ENCODE data around the gene EVI2B. TPM values are rescaled to one million over a fixed set of nuclear protein-coding genes. Genes with fewer than 3 reads are reported as not detected.
"Not testable (repeated sequence)": the region's sequence is repeated elsewhere in the genome, so short reads cannot be mapped to it uniquely, and the experiment has no call there.

Gene EVI2B
- 10 to 100 TPM; 49.1 to 52.6 TPM for total RNA-seq

- peaks cover 7% of the 10 kb centered on the region for H3K9me3 Mint-ChIP-seq (ENCODE audit: insufficient read depth)
- peak within 1 kb of the TSS; percentile 92 for H3K27ac Mint-ChIP-seq
- ATAC-seq (peak; percentile 34), DNase-seq (no peak)
- peaks cover 40% of the 10 kb centered on the region for H3K4me1 Mint-ChIP-seq (ENCODE audit: low read depth)
- CTCF ChIA-PET = interaction anchor here (1.1 to 1.3 kb wide), 2 partner anchors 54 to 58 kb away, joined by 3 to 6 read pairs; no protein-coding TSS in a partner anchor
- peaks cover 50% of the 10 kb centered on the region for H3K36me3 Mint-ChIP-seq (ENCODE audit: low read depth)
- no peaks in the 10 kb centered on the region for H3K27me3 Mint-ChIP-seq (ENCODE audit: low read depth)
- POLR2A ChIA-PET = interaction anchor here (0.6 to 5.5 kb wide), 4 partner anchors 7 to 408 kb away, joined by 3 to 185 read pairs (median 4); partner anchors contain the start of gene EVI2A
- peak within 1 kb of the TSS; percentile 90 for H3K4me3 Mint-ChIP-seq
Observed at GRCh38 chr17:31313982-31314781, at the start of gene EVI2B. Gene EVI2B, minus strand, starts transcription at chr17:31314054. Its CDS starts 8,445 bp downstream, at chr17:31305609.

GRCh38 chr17:31357839-31358394 is 44.1 kb upstream of the EVI2B start:
- Mint-ChIP-seq H3K9me3 (ENCODE audit: insufficient read depth) (no peaks in the 10 kb centered on the region), H3K27ac (no peak overlapping the region), H3K36me3 (ENCODE audit: low read depth) (peaks cover 4% of the 10 kb centered on the region), H3K27me3 (ENCODE audit: low read depth) (no peaks in the 10 kb centered on the region), H3K4me3 (no peak overlapping the region), H3K4me1 (ENCODE audit: low read depth) (no peaks in the 10 kb centered on the region)
- ATAC-seq (no peak), DNase-seq (no peak)
- POLR2A ChIA-PET = no interaction called here
- CTCF ChIA-PET = interaction anchor here (2.6 kb wide), 1 partner anchor 14 kb away, joined by 11 read pairs; no protein-coding TSS in a partner anchor

GRCh38 chr17:31357091-31357490 is 43.2 kb upstream of the EVI2B start:
- CTCF ChIA-PET = interaction anchor here (1.6 to 2.6 kb wide), 2 partner anchors 11 to 15 kb away, joined by 3 to 11 read pairs; no protein-coding TSS in a partner anchor
- Mint-ChIP-seq H3K36me3 (ENCODE audit: low read depth) (peaks cover 7% of the 10 kb centered on the region), H3K4me3 (no peak overlapping the region), H3K27me3 (ENCODE audit: low read depth) (no peaks in the 10 kb centered on the region), H3K27ac (no peak overlapping the region), H3K4me1 (ENCODE audit: low read depth) (no peaks in the 10 kb centered on the region), H3K9me3 (ENCODE audit: insufficient read depth) (no peaks in the 10 kb centered on the region)
- DNase-seq = no peak
- POLR2A ChIA-PET = no interaction called here
- no peak for ATAC-seq

GRCh38 chr17:31355935-31356334 is 42.1 kb upstream of the EVI2B start:
- peaks cover 8% of the 10 kb centered on the region for H3K36me3 Mint-ChIP-seq (ENCODE audit: low read depth)
- CTCF ChIA-PET = interaction anchor here (1.6 to 2.6 kb wide), 2 partner anchors 12 to 16 kb away, joined by 3 to 11 read pairs; no protein-coding TSS in a partner anchor
- no peaks in the 10 kb centered on the region for H3K9me3 Mint-ChIP-seq (ENCODE audit: insufficient read depth)
- POLR2A ChIA-PET = interaction anchor here (1.2 kb wide), 1 partner anchor 42 kb away, joined by 3 read pairs; the partner anchor contains the start of gene EVI2B
- no peaks in the 10 kb centered on the region for H3K4me1 Mint-ChIP-seq (ENCODE audit: low read depth)
- H3K27ac Mint-ChIP-seq = no peak overlapping the region
- DNase-seq (no peak), ATAC-seq (no peak)
- H3K4me3 Mint-ChIP-seq = no peak overlapping the region
- H3K27me3 Mint-ChIP-seq (ENCODE audit: low read depth) = no peaks in the 10 kb centered on the region

- ChIA-PET CTCF (interaction anchor here (1.4 kb wide), 1 partner anchor 13 kb away, joined by 3 read pairs; no protein-coding TSS in a partner anchor), POLR2A (interaction anchor here (0.7 kb wide), 1 partner anchor 31 kb away, joined by 3 read pairs; no protein-coding TSS in a partner anchor)
- Mint-ChIP-seq H3K4me3 (no peak overlapping the region), H3K27me3 (ENCODE audit: low read depth) (no peaks in the 10 kb centered on the region), H3K9me3 (ENCODE audit: insufficient read depth) (no peaks in the 10 kb centered on the region), H3K27ac (no peak overlapping the region), H3K36me3 (ENCODE audit: low read depth) (peaks cover 8% of the 10 kb centered on the region), H3K4me1 (ENCODE audit: low read depth) (no peaks in the 10 kb centered on the region)
- ATAC-seq = no peak
- no peak for DNase-seq
Observed at GRCh38 chr17:31349454-31349853, 35.6 kb upstream of the EVI2B start.

GRCh38 chr17:31345191-31345747 is 31.4 kb upstream of the EVI2B start:
- H3K27ac Mint-ChIP-seq; H3K9me3 Mint-ChIP-seq (ENCODE audit: insufficient read depth); POLR2A ChIA-PET; H3K36me3 Mint-ChIP-seq (ENCODE audit: low read depth); H3K4me1 Mint-ChIP-seq (ENCODE audit: low read depth); H3K27me3 Mint-ChIP-seq (ENCODE audit: low read depth); H3K4me3 Mint-ChIP-seq; DNase-seq; CTCF ChIA-PET: not testable (repeated sequence)
- peak; percentile 63 for ATAC-seq

GRCh38 chr17:31339906-31340661 is 26.2 kb upstream of the EVI2B start:
- no peaks in the 10 kb centered on the region for H3K4me1 Mint-ChIP-seq (ENCODE audit: low read depth)
- DNase-seq (no peak), ATAC-seq (no peak)
- H3K4me3 Mint-ChIP-seq = no peak overlapping the region
- H3K27me3 Mint-ChIP-seq (ENCODE audit: low read depth) = no peaks in the 10 kb centered on the region
- ChIA-PET POLR2A (no interaction called here), CTCF (interaction anchor here (0.9 to 1.6 kb wide), 4 partner anchors 49 to 124 kb away, joined by 3 to 7 read pairs (median 3); no protein-coding TSS in a partner anchor)
- H3K9me3 Mint-ChIP-seq (ENCODE audit: insufficient read depth) = no peaks in the 10 kb centered on the region
- peaks cover 7% of the 10 kb centered on the region for H3K36me3 Mint-ChIP-seq (ENCODE audit: low read depth)
- no peak overlapping the region for H3K27ac Mint-ChIP-seq

- ATAC-seq = no peak
- Mint-ChIP-seq H3K27me3 (ENCODE audit: low read depth) (no peaks in the 10 kb centered on the region), H3K4me1 (ENCODE audit: low read depth) (peaks cover 13% of the 10 kb centered on the region), H3K9me3 (ENCODE audit: insufficient read depth) (no peaks in the 10 kb centered on the region), H3K4me3 (no peak overlapping the region), H3K27ac (no peak overlapping the region), H3K36me3 (ENCODE audit: low read depth) (peaks cover 12% of the 10 kb centered on the region)
- DNase-seq = no peak
- POLR2A ChIA-PET = interaction anchor here (1.4 kb wide), 1 partner anchor 18 kb away, joined by 6 read pairs; no protein-coding TSS in a partner anchor
- CTCF ChIA-PET = interaction anchor here (1.5 kb wide), 1 partner anchor 43 kb away, joined by 5 read pairs; no protein-coding TSS in a partner anchor
Observed at GRCh38 chr17:31329221-31329620, 15.4 kb upstream of the EVI2B start.

GRCh38 chr17:31328160-31328535 is 14.3 kb upstream of the EVI2B start:
- H3K36me3 Mint-ChIP-seq (ENCODE audit: low read depth) = peaks cover 12% of the 10 kb centered on the region
- POLR2A ChIA-PET = interaction anchor here (1.4 kb wide), 1 partner anchor 17 kb away, joined by 6 read pairs; no protein-coding TSS in a partner anchor
- no peaks in the 10 kb centered on the region for H3K27me3 Mint-ChIP-seq (ENCODE audit: low read depth)
- H3K4me1 Mint-ChIP-seq (ENCODE audit: low read depth) = peaks cover 18% of the 10 kb centered on the region
- no peak for DNase-seq
- no peak for ATAC-seq
- no peak overlapping the region for H3K27ac Mint-ChIP-seq
- H3K4me3 Mint-ChIP-seq = no peak overlapping the region
- H3K9me3 Mint-ChIP-seq (ENCODE audit: insufficient read depth) = no peaks in the 10 kb centered on the region
- CTCF ChIA-PET = no interaction called here

- H3K4me3 Mint-ChIP-seq = no peak overlapping the region
- ChIA-PET CTCF (no interaction called here), POLR2A (interaction anchor here (1.4 kb wide), 1 partner anchor 17 kb away, joined by 6 read pairs; no protein-coding TSS in a partner anchor)
- no peak overlapping the region for H3K27ac Mint-ChIP-seq
- H3K36me3 Mint-ChIP-seq (ENCODE audit: low read depth) = peaks cover 12% of the 10 kb centered on the region
- H3K4me1 Mint-ChIP-seq (ENCODE audit: low read depth) = peaks cover 20% of the 10 kb centered on the region
- DNase-seq (no peak), ATAC-seq (no peak)
- no peaks in the 10 kb centered on the region for H3K27me3 Mint-ChIP-seq (ENCODE audit: low read depth)
- H3K9me3 Mint-ChIP-seq (ENCODE audit: insufficient read depth) = no peaks in the 10 kb centered on the region
Observed at GRCh38 chr17:31327534-31328159, 13.8 kb upstream of the EVI2B start.

- ATAC-seq = no peak
- CTCF ChIA-PET = interaction anchor here (0.6 kb wide), 1 partner anchor 20 kb away, joined by 3 read pairs; no protein-coding TSS in a partner anchor
- POLR2A ChIA-PET = interaction anchor here (0.6 to 6.2 kb wide), 3 partner anchors 12 to 21 kb away, joined by 3 to 185 read pairs (median 4); partner anchors contain the start of gene EVI2B
Observed at GRCh38 chr17:31323551-31323950, 9.7 kb upstream of the EVI2B start.

More at GRCh38 chr17:31323551-31323950, 9.7 kb upstream of the EVI2B start:
- peaks cover 28% of the 10 kb centered on the region for H3K4me1 Mint-ChIP-seq (ENCODE audit: low read depth)
- peaks cover 27% of the 10 kb centered on the region for H3K36me3 Mint-ChIP-seq (ENCODE audit: low read depth)
- no peak for DNase-seq
- H3K27ac Mint-ChIP-seq = peak overlapping the region; percentile 60
- H3K9me3 Mint-ChIP-seq (ENCODE audit: insufficient read depth) = no peaks in the 10 kb centered on the region
- no peak overlapping the region for H3K4me3 Mint-ChIP-seq
- H3K27me3 Mint-ChIP-seq (ENCODE audit: low read depth) = no peaks in the 10 kb centered on the region

Data from activated CD8-positive, alpha-beta T cell treated with anti-CD3 and anti-CD28 coated beads, Interleukin-2, amount 10 ng/mL, durations not matched to agents 7 days and 5 days (primary cell).